ENCODE data around the gene RRP9. TPM values are rescaled to one million over a fixed set of nuclear protein-coding genes. Genes with fewer than 3 reads are reported as not detected.

Gene RRP9
- total and polyA plus RNA-seq, 12 donors, result 13.4 to 39.8 (median 20.5) TPM

- no peak for DNase-seq
- Histone ChIP-seq H3K36me3 (replicated peaks in 1 of 2) (no peaks in the 10 kb centered on the region), H3K4me1 (replicated peaks in 1 of 2) (peaks cover 22 to 38% of the 10 kb centered on the region in 2 donors), H3K27me3 (no peaks in the 10 kb centered on the region), H3K4me3 (peak overlapping the region in 3 of 4 donors; percentile 18 to 97 (median 26)), H3K9me3 (replicated peaks in 1 of 3) (no peaks in the 10 kb centered on the region), H3K27ac (peak overlapping the region in 3 of 5 donors; percentile 75 to 97 (median 77))
- intact Hi-C loops (cut with DNase I), result no loop called here
- WGBS, 4 donors, result 5 to 40% (median 17%) methylated on average over 4 to 33 of the region's 33 CpGs
- TF ChIP-seq CTCF (IDR thresholded peaks at IDR 0.05), result no peak
- TF ChIP-seq POLR2A (IDR thresholded peaks at IDR 0.05), result peak in 1 of 2 donors; percentile 17
Measured at GRCh38 chr3:51966922-51967383, 25.2 kb upstream of the RRP9 start.

GRCh38 chr3:51966486-51966885 is 24.8 kb upstream of the RRP9 start:
- no peak for TF ChIP-seq POLR2A (IDR thresholded peaks at IDR 0.05)
- TF ChIP-seq CTCF (IDR thresholded peaks at IDR 0.05), result no peak
- Histone ChIP-seq H3K27me3 (no peaks in the 10 kb centered on the region), H3K27ac (peak overlapping the region in 2 of 5 donors; percentile 29 to 77), H3K4me3 (peak overlapping the region in 1 of 4 donors; percentile 97), H3K4me1 (replicated peaks in 1 of 2) (peaks cover 22 to 36% of the 10 kb centered on the region in 2 donors), H3K9me3 (replicated peaks in 1 of 3) (no peaks in the 10 kb centered on the region), H3K36me3 (replicated peaks in 1 of 2) (no peaks in the 10 kb centered on the region)
- WGBS, 4 donors, result 73 to 81% (median 81%) methylated on average over 5 of the region's 5 CpGs; no CpG with 5 or more reads in 1 of the 4 donors
- DNase-seq, result no peak
- intact Hi-C loops (cut with DNase I), result no loop called here

GRCh38 chr3:51966016-51966415 is 24.3 kb upstream of the RRP9 start:
- no peaks in the 10 kb centered on the region for H3K27me3 ChIP-seq
- H3K27ac ChIP-seq, result no peak overlapping the region
- no peaks in the 10 kb centered on the region for H3K36me3 ChIP-seq (replicated peaks in 1 of 2)
- WGBS, 4 donors, result 85 to 100% (median 89%) methylated on average over 1 to 2 of the region's 2 CpGs
- intact Hi-C loops (cut with DNase I), result no loop called here
- DNase-seq, result no peak
- TF ChIP-seq CTCF (IDR thresholded peaks at IDR 0.05) (no peak), POLR2A (IDR thresholded peaks at IDR 0.05) (no peak)
- H3K4me1 ChIP-seq (replicated peaks in 1 of 2), result peaks cover 19 to 32% of the 10 kb centered on the region in 2 donors
- no peaks in the 10 kb centered on the region for H3K9me3 ChIP-seq (replicated peaks in 1 of 3)
- H3K4me3 ChIP-seq, result no peak overlapping the region

GRCh38 chr3:51964521-51964920 is 22.8 kb upstream of the RRP9 start:
- no peak overlapping the region for H3K4me3 ChIP-seq
- peaks cover 11 to 22% of the 10 kb centered on the region in 2 donors for H3K4me1 ChIP-seq (replicated peaks in 1 of 2)
- WGBS, 4 donors, result 79 to 91% (median 84%) methylated on average over 3 to 4 of the region's 4 CpGs
- no peak for DNase-seq
- no peaks in the 10 kb centered on the region for H3K27me3 ChIP-seq
- peaks cover 0 to 5% of the 10 kb centered on the region in 2 donors for H3K36me3 ChIP-seq (replicated peaks in 1 of 2)
- no peaks in the 10 kb centered on the region for H3K9me3 ChIP-seq (replicated peaks in 1 of 3)
- no peak for TF ChIP-seq CTCF (IDR thresholded peaks at IDR 0.05)
- TF ChIP-seq POLR2A (IDR thresholded peaks at IDR 0.05), result no peak
- intact Hi-C loops (cut with DNase I), result no loop called here
- H3K27ac ChIP-seq, result no peak overlapping the region

All from adrenal gland (tissue), 12 donors.